HG02642 (cell line): ENCODE data around the gene IPO5.

ENCODE experiments used
- ATAC-seq: cut with Tn5 transposase; IDR thresholded peaks from one replicate; pipeline ENCODE4 v1.9.1; 2021; ENCODE audit warnings: mild to moderate bottlenecking; ENCODE audit not compliant: unreplicated experiment, poor library complexity

IPO5 gene

GRCh38 chr13:98050041-98050466 lies 96.6 kb downstream of the IPO5 start:
- no peak for ATAC-seq

GRCh38 chr13:98052412-98052811 lies 98.9 kb downstream of the IPO5 start:
- ATAC-seq = no peak

GRCh38 chr13:98054301-98054700 lies 100.8 kb downstream of the IPO5 start:
- no peak for ATAC-seq

GRCh38 chr13:98055623-98056022 lies 102.1 kb downstream of the IPO5 start:
- ATAC-seq = no peak

- no peak for ATAC-seq
These were observed 103.5 kb downstream of the IPO5 start for GRCh38 chr13:98056839-98057410.

GRCh38 chr13:98059276-98059675 lies 105.8 kb downstream of the IPO5 start:
- ATAC-seq = no peak

- no peak for ATAC-seq
These were observed 106.8 kb downstream of the IPO5 start for GRCh38 chr13:98060282-98060681.

GRCh38 chr13:98065468-98065867 lies 112.0 kb downstream of the IPO5 start:
- ATAC-seq = no peak

- ATAC-seq = no peak
These were observed 113.2 kb downstream of the IPO5 start for GRCh38 chr13:98066636-98067035.

- no peak for ATAC-seq
These were observed 115.0 kb downstream of the IPO5 start for GRCh38 chr13:98068521-98068920.

GRCh38 chr13:98069985-98070384 lies 116.5 kb downstream of the IPO5 start:
- no peak for ATAC-seq

GRCh38 chr13:98071316-98071715 lies 117.8 kb downstream of the IPO5 start:
- ATAC-seq = no peak

- ATAC-seq = no peak
These were observed 119.0 kb downstream of the IPO5 start for GRCh38 chr13:98072476-98072875.
